ENCODE measurements around the gene ANTKMT.
A peak's percentile ranks its signal among the peaks of the same experiment; 100 is the strongest.

Gene ANTKMT

DNA sequence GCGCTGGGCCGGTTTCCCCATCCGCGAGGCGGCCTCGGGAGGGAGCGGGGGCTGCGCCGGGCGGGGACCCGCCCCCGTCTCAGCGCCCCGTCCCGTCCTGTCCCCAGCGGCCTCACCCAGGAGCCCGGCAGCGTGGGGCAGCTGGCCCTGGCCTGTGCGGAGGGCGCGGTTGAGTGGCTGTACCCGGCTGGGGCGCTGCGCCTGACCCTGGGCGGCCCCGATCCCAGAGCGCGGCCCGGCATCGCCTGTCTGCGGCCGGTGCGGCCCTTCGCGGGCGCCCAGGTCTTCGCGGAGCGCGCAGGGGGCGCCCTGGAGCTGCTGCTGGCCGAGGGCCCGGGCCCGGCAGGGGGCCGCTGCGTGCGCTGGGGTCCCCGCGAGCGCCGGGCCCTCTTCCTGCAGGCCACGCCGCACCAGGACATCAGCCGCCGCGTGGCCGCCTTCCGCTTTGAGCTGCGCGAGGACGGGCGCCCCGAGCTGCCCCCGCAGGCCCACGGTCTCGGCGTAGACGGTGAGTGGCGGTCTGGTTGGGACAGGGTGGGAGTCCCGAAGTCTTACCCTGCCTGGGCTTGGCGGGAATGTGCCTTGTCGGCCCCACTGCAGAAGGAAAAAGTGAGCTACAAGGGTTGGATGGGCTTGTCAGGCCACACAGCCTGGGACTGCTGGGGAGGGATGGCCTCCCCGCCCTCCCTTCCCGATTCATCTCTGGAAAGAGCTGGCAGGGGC, 5.3 kb upstream of the ANTKMT start:
- no peak for DNase-seq (ENCODE audit: low spot score)

DNA sequence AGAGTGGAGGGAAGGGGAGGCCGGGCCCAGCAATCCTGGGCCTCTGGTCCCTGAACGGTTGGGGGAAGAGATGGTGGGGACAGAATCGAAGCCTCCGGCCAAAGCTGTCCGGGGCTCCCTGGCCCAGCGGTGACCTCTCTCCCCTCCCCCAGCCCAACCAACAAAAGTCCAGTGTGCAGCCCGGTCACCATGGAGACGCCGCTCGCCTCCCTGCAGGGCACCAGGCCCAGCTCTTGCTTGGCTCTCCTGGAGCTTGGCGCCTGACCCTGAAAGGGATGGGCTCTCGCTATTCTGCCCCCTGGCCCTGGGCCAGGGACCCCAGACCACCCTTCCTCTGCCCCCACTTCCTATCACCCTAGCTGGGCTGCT, 4.8 kb upstream of the ANTKMT start:
- no peak for DNase-seq (ENCODE audit: low spot score)

DNA sequence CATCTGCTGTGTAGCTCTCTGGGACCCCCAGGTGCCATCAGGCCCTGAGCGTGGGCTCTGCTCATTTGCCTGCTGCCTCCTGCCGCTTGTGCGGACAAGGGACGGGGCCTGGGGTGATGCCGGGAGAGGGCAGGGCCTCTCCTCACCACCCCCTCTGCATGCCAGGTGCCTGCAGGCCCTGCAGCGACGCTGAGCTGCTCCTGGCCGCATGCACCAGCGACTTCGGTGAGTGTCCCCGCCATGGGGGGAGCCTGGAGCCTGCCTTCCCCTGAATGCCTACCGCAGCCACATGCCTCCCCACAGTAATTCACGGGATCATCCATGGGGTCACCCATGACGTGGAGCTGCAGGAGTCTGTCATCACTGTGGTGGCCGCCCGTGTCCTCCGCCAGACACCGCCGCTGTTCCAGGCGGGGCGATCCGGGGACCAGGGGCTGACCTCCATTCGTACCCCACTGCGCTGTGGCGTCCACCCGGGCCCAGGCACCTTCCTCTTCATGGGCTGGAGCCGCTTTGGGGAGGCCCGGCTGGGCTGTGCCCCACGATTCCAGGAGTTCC, 4.1 kb upstream of the ANTKMT start:
- DNase-seq (ENCODE audit: low spot score): no peak

- no peak for DNase-seq (ENCODE audit: low spot score)
Observed at GRCh38 chr16:717450-718245, 3.3 kb upstream of the ANTKMT start.

DNA sequence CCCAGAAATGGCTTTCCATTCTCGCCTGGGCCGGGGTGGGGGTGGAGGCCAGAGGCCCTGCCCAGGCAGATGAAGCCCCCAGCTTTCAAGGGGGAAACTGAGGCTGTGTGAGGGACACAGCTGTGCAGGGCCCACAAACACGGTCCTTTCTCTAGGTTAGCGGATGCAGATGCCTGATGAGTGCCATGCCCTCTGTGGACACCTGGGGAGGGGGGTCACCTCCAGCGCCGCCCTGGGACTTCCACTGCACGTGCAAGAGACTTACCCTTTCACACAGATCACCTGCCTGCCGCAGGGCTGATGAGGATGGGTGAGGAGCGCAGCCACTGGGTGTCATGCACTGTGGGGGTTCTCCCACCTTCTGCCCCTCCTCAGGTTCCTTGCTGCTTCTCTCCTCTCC, 2.6 kb upstream of the ANTKMT start:
- DNase-seq (ENCODE audit: low spot score): no peak

- DNase-seq (ENCODE audit: low spot score): no peak
Observed at GRCh38 chr16:718922-719321, 2.0 kb upstream of the ANTKMT start.

GRCh38 chr16:719815-720446, 1.0 kb upstream of the ANTKMT start:
- DNase-seq (ENCODE audit: low spot score): peak; percentile 87

- no peak for DNase-seq (ENCODE audit: low spot score)
Observed at GRCh38 chr16:720447-720989, 428 bp upstream of the ANTKMT start.

- DNase-seq (ENCODE audit: low spot score): no peak
Observed at GRCh38 chr16:721765-722540, 1.0 kb downstream of the ANTKMT start.

DNA sequence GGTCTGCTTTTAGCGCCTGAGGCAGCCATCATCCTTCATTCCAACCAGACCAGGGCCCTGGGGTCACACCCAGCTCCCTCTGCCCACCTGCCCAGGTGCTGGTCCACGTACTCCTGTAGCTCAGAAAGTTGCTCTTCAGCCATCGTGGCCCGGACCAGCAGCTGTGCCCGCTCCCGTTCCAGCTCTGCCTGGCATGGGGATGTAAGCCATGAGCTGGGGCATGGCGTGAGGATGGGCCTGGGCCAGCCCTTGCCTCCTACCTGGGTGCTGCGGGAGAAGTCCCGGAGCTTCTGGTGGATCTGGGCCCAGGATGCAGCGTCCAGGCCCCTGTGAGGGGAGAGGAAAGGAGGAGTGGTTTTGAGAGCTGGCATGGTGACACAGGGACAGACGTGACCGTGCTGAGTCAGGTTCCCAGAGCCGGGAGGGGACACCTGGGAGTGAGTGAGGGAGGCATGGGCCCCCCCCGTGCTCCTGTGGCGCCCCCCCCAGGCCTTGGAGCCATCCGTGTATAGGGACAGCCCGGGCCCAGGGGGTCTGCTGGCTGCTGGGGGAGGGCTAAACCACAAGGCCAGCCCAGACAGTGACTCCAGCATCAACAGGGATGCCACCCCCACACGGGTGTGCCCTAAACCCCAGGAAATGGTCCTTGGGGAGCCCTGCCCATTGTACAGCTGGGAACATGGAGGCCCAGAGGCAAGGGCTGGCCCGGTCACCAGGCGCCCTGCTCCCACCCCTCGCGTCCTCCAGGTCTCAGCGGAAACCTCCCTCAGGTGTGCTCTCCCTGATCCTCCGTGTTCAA, 2.1 kb downstream of the ANTKMT start:
- no peak for DNase-seq (ENCODE audit: low spot score)

DNA sequence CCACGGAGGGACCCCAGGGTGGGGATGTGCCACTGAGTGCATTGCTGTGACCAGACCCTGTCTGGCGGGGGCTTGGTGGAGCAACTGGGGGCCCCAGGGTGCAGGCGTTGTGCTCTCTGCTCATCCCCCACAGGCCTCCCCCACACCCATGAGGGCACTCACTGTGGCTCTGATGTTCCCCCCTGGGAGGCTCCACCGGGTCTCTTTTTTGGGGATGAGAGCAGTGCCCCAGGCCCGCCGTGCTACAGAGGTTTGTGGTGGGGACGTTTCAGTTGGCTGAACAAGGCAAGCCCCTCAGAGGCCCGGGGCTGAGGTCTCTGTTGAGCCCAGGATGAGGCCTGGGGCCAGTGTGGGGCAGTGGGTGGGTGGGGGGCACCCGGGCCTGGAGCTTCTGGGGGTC, 2.7 kb downstream of the ANTKMT start:
- no peak for DNase-seq (ENCODE audit: low spot score)

- DNase-seq (ENCODE audit: low spot score): peak; percentile 79
Observed at GRCh38 chr16:724188-725040, 3.5 kb downstream of the ANTKMT start.

DNA sequence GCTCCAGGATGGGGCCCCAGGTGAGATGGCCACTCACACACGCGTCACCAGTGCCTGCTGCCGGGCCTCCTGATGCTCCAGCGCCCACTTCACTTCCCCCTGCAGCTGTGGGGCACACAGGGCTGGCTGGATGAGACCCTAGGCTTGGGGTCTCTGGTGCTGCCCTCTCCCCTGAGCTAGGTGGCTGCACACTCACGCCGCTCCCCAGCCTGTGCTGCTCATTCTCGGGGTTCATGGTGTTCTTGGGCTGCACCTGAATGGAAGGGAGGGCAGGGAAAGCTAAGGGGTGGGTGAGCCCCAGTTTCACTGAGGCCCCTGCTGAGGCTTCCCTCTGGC, 4.1 kb downstream of the ANTKMT start:
- no peak for DNase-seq (ENCODE audit: low spot score)

GRCh38 chr16:725463-726187, 4.7 kb downstream of the ANTKMT start:
- DNase-seq (ENCODE audit: low spot score): no peak

- DNase-seq (ENCODE audit: low spot score): no peak
Observed at GRCh38 chr16:726188-726437, 5.2 kb downstream of the ANTKMT start.

DNA sequence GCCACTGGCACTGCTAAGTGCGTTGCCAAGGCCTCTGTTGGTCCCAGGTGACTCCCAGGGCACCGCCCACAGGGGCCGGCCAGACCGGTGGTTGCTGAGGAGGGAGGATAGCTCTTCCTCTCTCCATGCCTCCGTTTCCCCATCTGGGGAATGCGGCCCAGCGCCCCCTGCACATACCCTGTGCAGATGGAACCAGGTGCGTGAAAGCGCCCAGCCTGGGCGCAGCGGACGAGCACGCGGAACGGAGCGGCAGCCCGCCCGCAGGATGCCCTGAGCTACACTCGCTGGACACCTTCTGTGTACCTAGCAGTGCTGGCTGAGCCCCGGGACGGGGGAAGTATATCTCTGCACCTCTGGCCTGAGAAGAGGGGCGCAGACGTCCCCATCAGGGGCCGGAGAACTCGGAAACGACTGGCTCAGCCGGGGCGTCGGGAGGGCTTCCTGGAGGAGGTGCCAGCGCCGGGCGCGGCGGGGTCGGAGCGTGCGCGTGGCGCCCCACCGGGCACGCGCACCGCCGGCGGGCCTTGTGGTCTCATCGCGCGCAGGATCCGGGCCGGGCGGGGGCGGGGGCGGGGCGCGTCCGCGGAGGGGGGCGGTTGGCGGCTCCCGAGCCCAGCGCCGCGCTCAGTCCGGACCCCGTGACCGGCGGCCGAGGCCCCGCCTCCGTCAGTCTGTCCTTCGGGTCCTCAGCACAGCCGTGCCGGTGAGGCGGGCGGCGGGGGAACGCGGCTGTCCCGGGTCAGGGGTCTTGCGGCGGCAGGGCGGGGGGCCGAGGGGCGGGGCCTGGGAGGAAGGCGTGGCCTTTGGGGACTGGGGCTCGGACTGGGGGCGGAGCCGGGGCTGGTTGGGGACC, 5.7 kb downstream of the ANTKMT start, which contains the start of the genes CCDC78 and HAGHL:
CCDC78 (minus strand) TSS at position 6 of the 853 bp plus-strand sequence. CDS start 76 bp downstream, outside the sequence.
HAGHL (plus strand) TSS at position 669 of the 853 bp plus-strand sequence. CDS start 404 bp downstream, outside the sequence.
- DNase-seq (ENCODE audit: low spot score): no peak

DNA sequence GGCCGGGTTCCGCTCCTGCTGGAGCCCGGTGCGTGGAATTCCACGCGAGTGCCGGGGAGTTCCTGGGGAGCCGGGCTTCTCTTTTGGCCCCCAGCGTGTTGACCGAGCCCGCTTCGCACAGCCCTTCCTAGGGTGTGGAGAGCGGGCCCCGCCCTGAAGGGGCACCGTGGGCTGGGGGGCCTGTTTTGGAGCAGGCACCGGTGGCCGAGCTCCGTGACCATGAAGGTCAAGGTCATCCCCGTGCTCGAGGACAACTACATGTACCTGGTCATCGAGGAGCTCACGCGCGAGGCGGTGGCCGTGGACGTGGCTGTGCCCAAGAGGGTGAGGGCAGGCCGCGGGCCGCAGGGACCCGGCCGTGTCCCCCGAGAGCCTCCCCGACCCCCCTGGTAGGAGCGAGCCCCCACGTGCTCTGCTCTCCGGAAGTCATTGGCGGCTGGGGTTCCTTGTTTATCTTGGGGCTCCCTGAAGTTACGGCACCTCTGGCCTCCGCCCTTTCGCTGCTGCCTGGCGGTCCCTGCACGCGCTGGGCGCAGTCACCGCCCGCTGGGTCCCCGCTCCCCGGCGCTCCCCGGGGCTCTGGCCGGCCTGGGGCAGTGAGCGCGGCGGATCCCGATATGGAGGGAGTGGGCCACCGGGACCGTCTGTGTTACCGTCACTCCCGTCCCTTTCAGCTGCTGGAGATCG, 6.5 kb downstream of the ANTKMT start:
- no peak for DNase-seq (ENCODE audit: low spot score)

All from SW480 (cell line).